Brain pericyte (primary cell): ENCODE measurements around the gene AMER3.
"Not testable (repeated sequence)": the region's sequence is repeated elsewhere in the genome, so short reads cannot be mapped to it uniquely, and the experiment has no call there.

Experiments
- DNase-seq: peaks from one replicate; pipeline ENCODE4 v3.0.0-alpha.2; 2012; ENCODE audit warnings: low read depth, low spot score

The AMER3 gene

GRCh38 chr2:130755256-130756052, at the start of gene AMER3:
Gene AMER3, plus strand, starts transcription at chr2:130755540. Its CDS starts 6,533 bp downstream, at chr2:130762073.
- DNase-seq: no peak

GRCh38 chr2:130714795-130715194, 40.5 kb upstream of the AMER3 start:
- not testable (repeated sequence) for DNase-seq

- no peak for DNase-seq
Measured at GRCh38 chr2:130720036-130720435, 35.3 kb upstream of the AMER3 start.

GRCh38 chr2:130720528-130720927, 34.8 kb upstream of the AMER3 start:
- DNase-seq: no peak

- DNase-seq: no peak
Measured at GRCh38 chr2:130724455-130724854, 30.9 kb upstream of the AMER3 start.

GRCh38 chr2:130726614-130727180, 28.6 kb upstream of the AMER3 start:
- DNase-seq: no peak

- DNase-seq: no peak
Measured at GRCh38 chr2:130727286-130727924, 27.9 kb upstream of the AMER3 start.

- no peak for DNase-seq
Measured at GRCh38 chr2:130728007-130728454, 27.3 kb upstream of the AMER3 start.

- DNase-seq: no peak
Measured at GRCh38 chr2:130728549-130729316, 26.6 kb upstream of the AMER3 start, which contains the start of gene GPR148. Gene GPR148, plus strand, starts transcription at chr2:130729070. Its CDS starts 82 bp downstream, at chr2:130729152.

GRCh38 chr2:130729322-130730299, 25.7 kb upstream of the AMER3 start:
- no peak for DNase-seq

GRCh38 chr2:130732257-130732656, 23.1 kb upstream of the AMER3 start:
- DNase-seq: not testable (repeated sequence)

GRCh38 chr2:130735200-130735599, 20.1 kb upstream of the AMER3 start:
- no peak for DNase-seq

- no peak for DNase-seq
Measured at GRCh38 chr2:130736487-130736886, 18.9 kb upstream of the AMER3 start.

- DNase-seq: no peak
Measured at GRCh38 chr2:130737592-130737991, 17.7 kb upstream of the AMER3 start.

- no peak for DNase-seq
Measured at GRCh38 chr2:130740671-130741070, 14.7 kb upstream of the AMER3 start.

GRCh38 chr2:130743278-130743677, 12.1 kb upstream of the AMER3 start:
- DNase-seq: no peak

GRCh38 chr2:130744287-130745117, 10.8 kb upstream of the AMER3 start:
- DNase-seq: no peak

GRCh38 chr2:130749078-130749477, 6.3 kb upstream of the AMER3 start:
- no peak for DNase-seq

GRCh38 chr2:130749641-130750040, 5.7 kb upstream of the AMER3 start:
- DNase-seq: no peak

GRCh38 chr2:130754811-130755210, 529 bp upstream of the AMER3 start:
- DNase-seq: no peak
